SK-N-SH (cell line): ENCODE measurements around the gene PRG2.

Source experiments
- CHD2 ChIP-seq: fragments of 150-350 bp; IDR thresholded peaks from 2 replicates; pipeline ENCODE4 v1.6.1; 2018; ENCODE audit warnings: low read length; ENCODE audit not compliant: partially characterized antibody
- CTCF ChIP-seq: fragments of 200-600 bp; sonication (generic); IDR thresholded peaks from 2 replicates; pipeline ENCODE4 v1.6.1; 2017; ENCODE audit warnings: antibody characterized with exemption, mild to moderate bottlenecking, moderate library complexity
- EZH2phosphoT487 ChIP-seq: fragments of 200-600 bp; sonication (generic); IDR thresholded peaks from 2 replicates; pipeline ENCODE4 v1.6.1; 2017; ENCODE audit warnings: low read depth, mixed run types, mild to moderate bottlenecking, antibody characterized with exemption, moderate library complexity, borderline replicate concordance
- FOSL2 ChIP-seq: IDR thresholded peaks from 2 replicates; pipeline ENCODE4 v1.4.0; 2012; ENCODE audit warnings: low read depth, mild to moderate bottlenecking, moderate library complexity, borderline replicate concordance
- GABPA ChIP-seq: IDR thresholded peaks from 2 replicates; pipeline ENCODE4 v1.4.0; 2012; ENCODE audit warnings: low read depth, mild to moderate bottlenecking
- MAX ChIP-seq: IDR thresholded peaks from 2 replicates; pipeline ENCODE4 v1.4.0; 2012; ENCODE audit warnings: low read depth
- MXI1 ChIP-seq: IDR thresholded peaks from 2 replicates; pipeline ENCODE4 v1.6.1; 2012; ENCODE audit warnings: mild to moderate bottlenecking, low read depth, low read length, improper control_type of control experiment
- NRF1 ChIP-seq: IDR thresholded peaks from 2 replicates; pipeline ENCODE4 v1.6.1; 2012; ENCODE audit warnings: low read depth, mild to moderate bottlenecking, low read length
- SIN3A ChIP-seq: IDR thresholded peaks from 2 replicates; pipeline ENCODE4 v1.6.1; 2012; ENCODE audit warnings: low read depth, mild to moderate bottlenecking, low read length, moderate library complexity, borderline replicate concordance
- TAF1 ChIP-seq: IDR thresholded peaks from 2 replicates; pipeline ENCODE4 v1.6.1; 2012; ENCODE audit warnings: low read depth, mild to moderate bottlenecking, low read length, moderate library complexity, borderline replicate concordance
- TEAD4 ChIP-seq: IDR thresholded peaks from 2 replicates; pipeline ENCODE4 v1.4.0; 2012; ENCODE audit warnings: mild to moderate bottlenecking, borderline replicate concordance; ENCODE audit not compliant: insufficient read depth
- ZBTB33 ChIP-seq: IDR thresholded peaks from 2 replicates; pipeline ENCODE4 v1.4.0; 2012; ENCODE audit warnings: low read depth, borderline replicate concordance

- TF ChIP-seq EZH2phosphoT487 (no peak), CTCF (no peak), MXI1 (no peak), CHD2 (no peak), FOSL2 (no peak), SIN3A (no peak), NRF1 (no peak), TAF1 (no peak), TEAD4 (no peak), MAX (no peak), GABPA (no peak), ZBTB33 (no peak)
Observed at GRCh38 chr11:57359896-57360690, 30.4 kb downstream of the PRG2 start.
